ENCODE measurements around the gene SRL.

SRL gene

GRCh38 chr16:4208341-4208751 is 33.5 kb downstream of the SRL start:
- Mint-ChIP-seq H3K4me3 (no peak overlapping the region), H3K9me3 (no peaks in the 10 kb centered on the region), H3K27ac (no peak overlapping the region), H3K4me1 (ENCODE audit: low read depth) (peaks cover 10% of the 10 kb centered on the region), H3K36me3 (ENCODE audit: low read depth) (no peaks in the 10 kb centered on the region), H3K27me3 (peaks cover 50% of the 10 kb centered on the region)
- intact Hi-C loops (cut with micrococcal nuclease), result no loop called here

GRCh38 chr16:4207683-4208340 is 34.1 kb downstream of the SRL start:
- no peaks in the 10 kb centered on the region for H3K36me3 Mint-ChIP-seq (ENCODE audit: low read depth)
- intact Hi-C loops (cut with micrococcal nuclease), result no loop called here
- H3K27me3 Mint-ChIP-seq, result peaks cover 50% of the 10 kb centered on the region
- no peaks in the 10 kb centered on the region for H3K9me3 Mint-ChIP-seq
- peaks cover 10% of the 10 kb centered on the region for H3K4me1 Mint-ChIP-seq (ENCODE audit: low read depth)
- H3K27ac Mint-ChIP-seq, result no peak overlapping the region
- H3K4me3 Mint-ChIP-seq, result no peak overlapping the region

- no peaks in the 10 kb centered on the region for H3K36me3 Mint-ChIP-seq (ENCODE audit: low read depth)
- H3K4me3 Mint-ChIP-seq, result no peak overlapping the region
- peaks cover 50% of the 10 kb centered on the region for H3K27me3 Mint-ChIP-seq
- H3K9me3 Mint-ChIP-seq, result no peaks in the 10 kb centered on the region
- intact Hi-C loops (cut with micrococcal nuclease), result no loop called here
- peaks cover 10% of the 10 kb centered on the region for H3K4me1 Mint-ChIP-seq (ENCODE audit: low read depth)
- H3K27ac Mint-ChIP-seq, result no peak overlapping the region
These were observed 34.7 kb downstream of the SRL start for GRCh38 chr16:4207229-4207628.

- no peak overlapping the region for H3K27ac Mint-ChIP-seq
- intact Hi-C loops (cut with micrococcal nuclease), result no loop called here
- H3K4me1 Mint-ChIP-seq (ENCODE audit: low read depth), result peaks cover 10% of the 10 kb centered on the region
- no peaks in the 10 kb centered on the region for H3K36me3 Mint-ChIP-seq (ENCODE audit: low read depth)
- H3K4me3 Mint-ChIP-seq, result no peak overlapping the region
- H3K27me3 Mint-ChIP-seq, result peaks cover 55% of the 10 kb centered on the region
- H3K9me3 Mint-ChIP-seq, result no peaks in the 10 kb centered on the region
These were observed 35.2 kb downstream of the SRL start for GRCh38 chr16:4206680-4207079.

- Mint-ChIP-seq H3K9me3 (no peaks in the 10 kb centered on the region), H3K4me1 (ENCODE audit: low read depth) (peaks cover 10% of the 10 kb centered on the region), H3K27me3 (peaks cover 58% of the 10 kb centered on the region), H3K36me3 (ENCODE audit: low read depth) (no peaks in the 10 kb centered on the region), H3K27ac (no peak overlapping the region), H3K4me3 (no peak overlapping the region)
- intact Hi-C loops (cut with micrococcal nuclease), result no loop called here
These were observed 35.9 kb downstream of the SRL start for GRCh38 chr16:4205971-4206370.

- no peak overlapping the region for H3K27ac Mint-ChIP-seq
- H3K27me3 Mint-ChIP-seq, result peaks cover 56% of the 10 kb centered on the region
- peaks cover 19% of the 10 kb centered on the region for H3K4me1 Mint-ChIP-seq (ENCODE audit: low read depth)
- H3K9me3 Mint-ChIP-seq, result no peaks in the 10 kb centered on the region
- H3K36me3 Mint-ChIP-seq (ENCODE audit: low read depth), result no peaks in the 10 kb centered on the region
- intact Hi-C loops (cut with micrococcal nuclease), result no loop called here
- H3K4me3 Mint-ChIP-seq, result no peak overlapping the region
These were observed 37.4 kb downstream of the SRL start for GRCh38 chr16:4204521-4204920.

- H3K9me3 Mint-ChIP-seq, result no peaks in the 10 kb centered on the region
- H3K4me1 Mint-ChIP-seq (ENCODE audit: low read depth), result peaks cover 19% of the 10 kb centered on the region
- H3K27me3 Mint-ChIP-seq, result peaks cover 52% of the 10 kb centered on the region
- intact Hi-C loops (cut with micrococcal nuclease), result no loop called here
- H3K27ac Mint-ChIP-seq, result peak overlapping the region; percentile 33
- H3K36me3 Mint-ChIP-seq (ENCODE audit: low read depth), result no peaks in the 10 kb centered on the region
- no peak overlapping the region for H3K4me3 Mint-ChIP-seq
These were observed 38.1 kb downstream of the SRL start for GRCh38 chr16:4203748-4204147.

GRCh38 chr16:4202615-4203345 is 39.1 kb downstream of the SRL start:
- intact Hi-C loops (cut with micrococcal nuclease), result no loop called here
- no peak overlapping the region for H3K4me3 Mint-ChIP-seq
- peaks cover 51% of the 10 kb centered on the region for H3K27me3 Mint-ChIP-seq
- H3K27ac Mint-ChIP-seq, result no peak overlapping the region
- H3K36me3 Mint-ChIP-seq (ENCODE audit: low read depth), result no peaks in the 10 kb centered on the region
- H3K4me1 Mint-ChIP-seq (ENCODE audit: low read depth), result peaks cover 19% of the 10 kb centered on the region
- H3K9me3 Mint-ChIP-seq, result no peaks in the 10 kb centered on the region

- Mint-ChIP-seq H3K9me3 (no peaks in the 10 kb centered on the region), H3K4me3 (no peak overlapping the region), H3K27ac (no peak overlapping the region), H3K36me3 (ENCODE audit: low read depth) (no peaks in the 10 kb centered on the region), H3K4me1 (ENCODE audit: low read depth) (peaks cover 17% of the 10 kb centered on the region), H3K27me3 (peaks cover 33% of the 10 kb centered on the region)
- intact Hi-C loops (cut with micrococcal nuclease), result loop anchor here (2.0 kb wide), 1 partner anchor 130 kb away; no protein-coding TSS in a partner anchor
These were observed 41.1 kb downstream of the SRL start for GRCh38 chr16:4200781-4201137.

GRCh38 chr16:4200000-4200780 is 41.7 kb downstream of the SRL start:
- Mint-ChIP-seq H3K4me3 (no peak overlapping the region), H3K4me1 (ENCODE audit: low read depth) (peaks cover 22% of the 10 kb centered on the region), H3K36me3 (ENCODE audit: low read depth) (no peaks in the 10 kb centered on the region), H3K27me3 (peaks cover 28% of the 10 kb centered on the region), H3K9me3 (no peaks in the 10 kb centered on the region), H3K27ac (no peak overlapping the region)
- intact Hi-C loops (cut with micrococcal nuclease), result loop anchor here (2.0 kb wide), 1 partner anchor 131 kb away; no protein-coding TSS in a partner anchor

- no peak overlapping the region for H3K27ac Mint-ChIP-seq
- H3K27me3 Mint-ChIP-seq, result peaks cover 18% of the 10 kb centered on the region
- no peaks in the 10 kb centered on the region for H3K36me3 Mint-ChIP-seq (ENCODE audit: low read depth)
- intact Hi-C loops (cut with micrococcal nuclease), result no loop called here
- no peaks in the 10 kb centered on the region for H3K9me3 Mint-ChIP-seq
- H3K4me1 Mint-ChIP-seq (ENCODE audit: low read depth), result peaks cover 34% of the 10 kb centered on the region
- no peak overlapping the region for H3K4me3 Mint-ChIP-seq
These were observed 43.1 kb downstream of the SRL start for GRCh38 chr16:4198816-4199215.

GRCh38 chr16:4194661-4195060 is 47.2 kb downstream of the SRL start:
- peaks cover 50% of the 10 kb centered on the region for H3K4me1 Mint-ChIP-seq (ENCODE audit: low read depth)
- H3K4me3 Mint-ChIP-seq, result no peak overlapping the region

GRCh38 chr16:4193920-4194319 is 48.0 kb downstream of the SRL start:
- Mint-ChIP-seq H3K36me3 (ENCODE audit: low read depth) (no peaks in the 10 kb centered on the region), H3K4me1 (ENCODE audit: low read depth) (peaks cover 50% of the 10 kb centered on the region), H3K9me3 (no peaks in the 10 kb centered on the region), H3K27ac (peak overlapping the region; percentile 70), H3K27me3 (peaks cover 46% of the 10 kb centered on the region), H3K4me3 (no peak overlapping the region)
- intact Hi-C loops (cut with micrococcal nuclease), result no loop called here

More at GRCh38 chr16:4194661-4195060, 47.2 kb downstream of the SRL start:
- Mint-ChIP-seq H3K9me3 (no peaks in the 10 kb centered on the region), H3K36me3 (ENCODE audit: low read depth) (no peaks in the 10 kb centered on the region), H3K27me3 (peaks cover 38% of the 10 kb centered on the region), H3K27ac (peak overlapping the region; percentile 70)
- intact Hi-C loops (cut with micrococcal nuclease), result no loop called here

- intact Hi-C loops (cut with micrococcal nuclease), result no loop called here
- Mint-ChIP-seq H3K4me3 (no peak overlapping the region), H3K9me3 (no peaks in the 10 kb centered on the region)
These were observed 49.7 kb downstream of the SRL start for GRCh38 chr16:4192206-4192605.

More at GRCh38 chr16:4192206-4192605, 49.7 kb downstream of the SRL start:
- no peak overlapping the region for H3K27ac Mint-ChIP-seq
- peaks cover 50% of the 10 kb centered on the region for H3K4me1 Mint-ChIP-seq (ENCODE audit: low read depth)
- no peaks in the 10 kb centered on the region for H3K36me3 Mint-ChIP-seq (ENCODE audit: low read depth)
- H3K27me3 Mint-ChIP-seq, result peaks cover 57% of the 10 kb centered on the region
